ENCODE results near the gene TUSC7.

DNA sequence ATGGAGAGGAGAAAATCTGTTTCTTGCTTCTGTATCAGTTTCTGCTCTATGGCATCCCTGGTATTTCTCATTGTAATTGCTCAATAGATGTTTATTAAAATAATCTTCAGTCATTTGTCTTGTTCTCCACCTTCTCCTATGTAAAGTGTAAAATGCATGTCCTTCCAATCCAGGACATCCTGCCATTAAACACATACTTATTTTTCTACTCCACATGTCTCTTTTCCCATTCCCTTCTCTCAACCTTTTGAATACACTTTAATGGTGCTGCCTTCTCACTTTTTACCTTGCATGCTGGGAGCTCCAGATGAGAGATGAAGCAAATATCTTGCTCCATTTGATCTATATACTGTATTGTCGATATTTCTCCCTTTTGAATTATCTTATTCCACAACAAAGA, 49.7 kb downstream of the TUSC7 start:
- TF ChIP-seq EP300 (IDR thresholded peaks at IDR 0.05) = no peak
- TF ChIP-seq POLR2A (IDR thresholded peaks at IDR 0.05) = no peak
- TF ChIP-seq CTCF (IDR thresholded peaks at IDR 0.05) = no peak
